Esophagus squamous epithelium (tissue), 5 donors: ENCODE results near the gene SYNE3. TPM values are rescaled to one million over a fixed set of nuclear protein-coding genes. Genes with fewer than 3 reads are reported as not detected.

Experiments
- DNase-seq: peaks from one replicate; lab custom pipeline; 2025; lab: John Stamatoyannopoulos, UW
- H3K27ac ChIP-seq, 4 donors: fragments of 200-600 bp; sonication (generic); one replicate each; pipeline ENCODE4 v1.5.1; 2016 to 2019; ENCODE audit warnings: mild to moderate bottlenecking in 1 of 4
- H3K27me3 ChIP-seq, 4 donors: fragments of 200-600 bp; sonication (generic); 1 replicate in 3 of 4; 2 replicates in 1 of 4; pipeline versions ENCODE4 v1.5.1 to v1.6.0; 2017 to 2021; ENCODE audit warnings: antibody characterized with exemption in 1 of 4
- H3K36me3 ChIP-seq, 3 donors: fragments of 200-600 bp; sonication (generic); one replicate each; pipeline ENCODE4 v1.5.1; 2016 to 2019
- H3K4me1 ChIP-seq, 3 donors: fragments of 200-600 bp; sonication (generic); one replicate each; pipeline ENCODE4 v1.5.1; 2017 to 2019
- H3K4me3 ChIP-seq, 4 donors: fragments of 200-600 bp; sonication (generic); 1 replicate in 3 of 4; 2 replicates in 1 of 4; pipeline ENCODE4 v1.5.1; 2016 to 2019; ENCODE audit warnings: mild to moderate bottlenecking in 2 of 4, moderate library complexity in 1 of 4
- H3K9me3 ChIP-seq, 3 donors: fragments of 200-600 bp; sonication (generic); one replicate each; pipeline ENCODE4 v1.5.1; 2016 to 2019
- POLR2A ChIP-seq, 4 donors: fragments of 450-650 bp; IDR thresholded peaks; one replicate each; pipeline ENCODE4 v1.6.1; 2017; ENCODE audit warnings: antibody characterized with exemption in 4 of 4, mild to moderate bottlenecking in 4 of 4, moderate library complexity in 3 of 4
- WGBS, 2 donors: methylation state at CpG; one replicate each; pipeline ENCODE4 v1.1.5; 2018; 5-methylcytosine and 5-hydroxymethylcytosine counted together
- intact Hi-C: fragments of 100-400 bp; cut with DNase I; formaldehyde crosslinking; loops from one replicate; pipeline ENCODE4 v1.15.0; 2022
- total RNA-seq, 4 donors: library from RNA; depleted of rRNA; stranded (reverse); fragments of >200 nt; gene quantifications; one replicate each; pipeline ENCODE4 v1.1.0, GENCODE V29; 2016
- TF ChIP-seq, protein P1 (sequence below), 6 experiments: fragments of 450-650 bp in 4 of 6; fragments of 200-600 bp in 2 of 6; sonication (generic) in 2 of 6; IDR thresholded peaks; one replicate each; pipeline ENCODE4 v1.5.1; 2016 to 2019; ENCODE audit warnings: antibody characterized with exemption in 6 of 6, mild to moderate bottlenecking in 4 of 6, moderate library complexity in 4 of 6
- donor health status: DM: yes; HTN: yes; CAD: no.

Gene SYNE3
- total RNA-seq, 4 donors from 2014 or later: 1.5 to 11.6 (median 5.5) TPM

DNA sequence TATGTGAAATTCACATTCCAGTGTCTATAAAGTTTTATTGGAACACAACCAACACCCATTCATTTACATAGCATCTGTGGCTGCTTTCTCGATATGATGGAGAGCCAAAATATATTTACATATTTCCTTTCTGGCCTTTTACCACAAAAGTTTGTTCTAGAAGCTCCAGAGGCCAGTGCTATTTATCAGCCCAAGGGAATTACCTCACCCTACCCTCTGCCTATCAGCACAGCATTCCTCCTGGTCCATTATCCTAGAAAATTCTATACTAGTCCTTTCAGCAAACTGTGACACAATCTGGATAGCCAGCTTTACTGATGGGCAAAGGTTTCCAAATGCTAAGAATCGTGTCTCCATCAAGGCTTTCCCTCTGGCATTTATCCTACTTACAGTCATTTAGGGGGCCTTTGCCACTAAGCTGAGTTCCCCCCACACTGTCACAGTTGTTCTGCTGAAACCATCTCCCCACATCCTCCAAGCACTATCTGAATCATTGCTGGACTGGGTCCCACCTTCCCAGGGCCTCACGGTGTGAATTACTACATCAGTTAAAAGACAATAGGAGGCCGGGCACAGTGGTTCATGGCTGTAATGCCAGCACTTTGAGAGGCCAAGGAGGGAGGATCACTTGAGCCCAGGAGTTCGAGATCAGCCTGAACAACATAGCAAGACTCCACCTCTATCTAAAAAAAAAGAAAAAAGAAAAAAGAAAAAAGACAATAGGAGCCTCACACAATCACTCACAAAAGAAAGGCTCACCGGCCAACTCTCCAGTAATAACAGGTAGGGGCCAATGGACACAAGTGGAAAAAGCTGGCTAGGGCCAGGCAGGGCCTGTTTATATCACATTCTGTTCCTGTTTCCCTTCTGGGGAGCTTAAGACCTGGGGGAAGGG lies 12.1 kb downstream of the SYNE3 start:
- TF ChIP-seq, protein P1, sequence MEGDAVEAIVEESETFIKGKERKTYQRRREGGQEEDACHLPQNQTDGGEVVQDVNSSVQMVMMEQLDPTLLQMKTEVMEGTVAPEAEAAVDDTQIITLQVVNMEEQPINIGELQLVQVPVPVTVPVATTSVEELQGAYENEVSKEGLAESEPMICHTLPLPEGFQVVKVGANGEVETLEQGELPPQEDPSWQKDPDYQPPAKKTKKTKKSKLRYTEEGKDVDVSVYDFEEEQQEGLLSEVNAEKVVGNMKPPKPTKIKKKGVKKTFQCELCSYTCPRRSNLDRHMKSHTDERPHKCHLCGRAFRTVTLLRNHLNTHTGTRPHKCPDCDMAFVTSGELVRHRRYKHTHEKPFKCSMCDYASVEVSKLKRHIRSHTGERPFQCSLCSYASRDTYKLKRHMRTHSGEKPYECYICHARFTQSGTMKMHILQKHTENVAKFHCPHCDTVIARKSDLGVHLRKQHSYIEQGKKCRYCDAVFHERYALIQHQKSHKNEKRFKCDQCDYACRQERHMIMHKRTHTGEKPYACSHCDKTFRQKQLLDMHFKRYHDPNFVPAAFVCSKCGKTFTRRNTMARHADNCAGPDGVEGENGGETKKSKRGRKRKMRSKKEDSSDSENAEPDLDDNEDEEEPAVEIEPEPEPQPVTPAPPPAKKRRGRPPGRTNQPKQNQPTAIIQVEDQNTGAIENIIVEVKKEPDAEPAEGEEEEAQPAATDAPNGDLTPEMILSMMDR (IDR thresholded peaks at IDR 0.05): no peak
- TF ChIP-seq POLR2A (IDR thresholded peaks at IDR 0.05): no peak
- H3K27me3 ChIP-seq: peaks cover 0 to 16% (median 0%) of the 10 kb centered on the region in 4 donors
- 54 to 56% methylated on average over 5 to 6 of the region's 6 CpGs for WGBS, 2 donors
- H3K27ac ChIP-seq: peak overlapping the region in 3 of 4 donors; percentile 38 to 58 (median 52)
- H3K4me1 ChIP-seq: peaks cover 21 to 91% (median 43%) of the 10 kb centered on the region in 3 donors
- intact Hi-C loops: no loop called here
- H3K4me3 ChIP-seq: no peak overlapping the region
- H3K36me3 ChIP-seq: no peaks in the 10 kb centered on the region
- no peak for DNase-seq
- no peaks in the 10 kb centered on the region for H3K9me3 ChIP-seq

DNA sequence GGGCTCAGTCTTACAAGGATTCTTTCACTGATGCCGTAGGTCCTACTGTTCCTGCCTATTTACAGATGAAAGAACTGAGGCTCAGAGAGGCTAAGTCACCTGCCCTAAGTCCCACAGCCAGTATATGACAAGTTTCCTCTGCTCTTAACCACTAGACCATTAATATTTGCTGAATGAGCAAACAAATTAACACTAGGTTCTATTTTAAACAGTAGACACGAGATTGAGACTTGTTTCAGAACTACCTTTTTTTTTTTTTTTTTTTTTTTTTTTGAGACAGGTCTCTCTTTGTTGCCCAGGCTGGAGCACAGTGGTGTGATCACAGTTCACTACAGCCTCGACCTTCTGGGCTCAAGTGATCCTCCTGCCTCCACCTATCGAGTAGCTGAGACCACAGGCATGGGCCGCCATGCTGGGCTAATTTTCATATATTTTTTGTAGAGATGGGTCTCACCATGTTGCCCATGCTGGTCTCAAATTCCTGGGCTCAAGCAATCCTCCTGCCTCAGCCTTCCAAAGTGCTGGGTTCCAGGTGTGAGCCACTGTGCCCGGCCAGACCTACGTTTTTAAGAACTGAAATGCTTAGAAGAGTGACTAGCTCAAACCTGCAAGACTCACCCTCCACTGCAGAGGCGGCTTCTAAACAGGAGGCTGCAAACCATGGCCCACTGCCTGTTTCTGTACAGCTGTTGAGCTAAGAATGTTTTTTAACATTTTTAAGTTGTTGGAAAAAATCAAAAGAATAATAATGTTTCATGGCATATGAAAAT lies 12.9 kb downstream of the SYNE3 start:
- no peak for DNase-seq
- Histone ChIP-seq H3K9me3 (no peaks in the 10 kb centered on the region), H3K27ac (peak overlapping the region in 1 of 4 donors; percentile 39), H3K36me3 (no peaks in the 10 kb centered on the region), H3K27me3 (peaks cover 0 to 8% (median 0%) of the 10 kb centered on the region in 4 donors), H3K4me1 (peaks cover 21 to 91% (median 51%) of the 10 kb centered on the region in 3 donors), H3K4me3 (no peak overlapping the region)
- no peak for TF ChIP-seq POLR2A (IDR thresholded peaks at IDR 0.05)
- TF ChIP-seq, protein P1 (IDR thresholded peaks at IDR 0.05): no peak
- intact Hi-C loops: no loop called here
- WGBS, 2 donors: 68 to 85% methylated on average over 6 to 7 of the region's 8 CpGs

DNA sequence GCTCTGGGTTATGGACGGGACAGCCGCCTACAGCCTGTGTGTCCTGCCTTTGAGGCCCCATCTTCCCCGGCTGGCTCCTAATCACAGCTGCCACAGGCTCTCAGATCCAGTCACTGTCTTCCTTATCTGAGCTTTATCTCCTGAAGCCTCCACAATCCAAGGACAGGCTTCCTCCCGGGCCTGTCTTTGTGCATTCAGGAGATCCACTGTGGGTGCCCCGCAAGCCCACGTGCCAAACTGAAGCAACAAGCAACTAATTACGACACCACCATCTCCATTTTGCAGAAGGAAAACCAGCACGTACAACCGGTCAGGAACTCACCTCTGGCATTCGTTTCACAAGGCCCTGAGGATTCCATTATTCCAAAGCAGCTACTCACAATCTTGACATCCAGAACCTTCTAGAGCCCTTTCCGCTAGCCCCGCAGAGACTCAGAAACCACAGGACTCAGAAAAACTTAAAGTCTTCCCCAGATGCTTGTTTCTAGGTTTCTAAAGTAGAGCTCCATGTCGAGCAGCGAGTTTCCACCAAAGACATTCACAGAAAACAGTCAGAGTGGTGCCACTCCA lies 14.0 kb downstream of the SYNE3 start:
- 81 to 92% methylated on average over 7 to 14 of the region's 14 CpGs for WGBS, 2 donors
- no peak overlapping the region for H3K4me3 ChIP-seq
- peaks cover 11 to 91% (median 48%) of the 10 kb centered on the region in 3 donors for H3K4me1 ChIP-seq
- TF ChIP-seq POLR2A (IDR thresholded peaks at IDR 0.05): no peak
- TF ChIP-seq, protein P1 (IDR thresholded peaks at IDR 0.05): no peak
- H3K36me3 ChIP-seq: no peaks in the 10 kb centered on the region
- H3K27me3 ChIP-seq: peaks cover 0 to 4% (median 0%) of the 10 kb centered on the region in 4 donors
- DNase-seq: no peak
- intact Hi-C loops: no loop called here
- no peaks in the 10 kb centered on the region for H3K9me3 ChIP-seq
- H3K27ac ChIP-seq: peak overlapping the region in 1 of 4 donors; percentile 47

DNA sequence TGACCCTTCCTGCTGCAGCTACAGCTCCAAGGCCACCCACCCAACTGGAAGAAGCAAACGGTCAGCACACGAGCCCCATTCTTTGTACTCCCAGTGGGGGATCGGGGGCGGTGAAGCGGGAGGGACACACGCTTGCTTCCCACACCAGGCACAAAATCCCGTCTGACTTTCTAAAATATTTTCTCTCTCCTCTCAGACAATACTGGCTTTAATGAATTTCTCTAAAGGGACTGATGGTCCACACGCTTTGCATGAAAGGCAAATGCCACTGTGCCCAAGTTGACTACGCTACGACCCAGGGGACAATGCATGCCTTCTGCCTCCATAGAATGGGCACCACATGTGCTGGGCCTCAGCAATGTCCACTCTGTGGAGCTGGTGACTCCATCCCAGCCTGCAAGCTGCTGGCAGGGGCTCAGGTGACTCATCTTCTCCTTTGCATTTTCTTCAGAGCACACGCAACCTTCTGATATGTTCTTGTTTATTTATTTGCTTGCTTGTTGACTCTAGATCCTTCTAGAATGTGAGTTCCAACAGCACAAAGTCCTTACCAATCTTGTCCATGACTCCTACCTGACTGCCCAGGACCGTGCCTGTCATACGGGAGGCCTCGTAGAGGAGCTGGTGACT lies 15.6 kb downstream of the SYNE3 start:
- intact Hi-C loops: no loop called here

More for the DNA sequence above, 15.6 kb downstream of the SYNE3 start:
- H3K36me3 ChIP-seq: no peaks in the 10 kb centered on the region
- H3K4me3 ChIP-seq: no peak overlapping the region
- DNase-seq: no peak
- peak overlapping the region in 2 of 4 donors; percentile 47 to 56 for H3K27ac ChIP-seq
- WGBS, 2 donors: 65 to 83% methylated on average over 4 to 11 of the region's 14 CpGs
- TF ChIP-seq, protein P1 (IDR thresholded peaks at IDR 0.05): no peak
- TF ChIP-seq POLR2A (IDR thresholded peaks at IDR 0.05): no peak
- peaks cover 15 to 93% (median 53%) of the 10 kb centered on the region in 3 donors for H3K4me1 ChIP-seq
- H3K27me3 ChIP-seq: no peaks in the 10 kb centered on the region
- H3K9me3 ChIP-seq: no peaks in the 10 kb centered on the region
